HG02763 (cell line): Measurements from ENCODE around the gene NUP98.
A peak's percentile ranks its signal among the peaks of the same experiment; 100 is the strongest.

ENCODE experiments used
- ATAC-seq: cut with Tn5 transposase; IDR thresholded peaks from one replicate; pipeline ENCODE4 v1.9.1; 2021; ENCODE audit warnings: mild to moderate bottlenecking, moderate library complexity; ENCODE audit not compliant: unreplicated experiment

The NUP98 gene

GRCh38 chr11:3797329-3798090 is at the start of gene NUP98:
TSS of gene NUP98 (minus strand) at chr11:3797554. CDS start at chr11:3782117, 15,437 bp downstream.
- peak; percentile 90 for ATAC-seq

- no peak for ATAC-seq
Observed at GRCh38 chr11:3845670-3846069, 48.3 kb upstream of the NUP98 start.

GRCh38 chr11:3845246-3845645 is 47.9 kb upstream of the NUP98 start:
- no peak for ATAC-seq

GRCh38 chr11:3843326-3843725 is 46.0 kb upstream of the NUP98 start:
- no peak for ATAC-seq

- peak; percentile 53 for ATAC-seq
Observed at GRCh38 chr11:3841426-3842350, 44.3 kb upstream of the NUP98 start.

GRCh38 chr11:3840870-3841425 is 43.6 kb upstream of the NUP98 start, which contains the start of gene RHOG:
TSS of gene RHOG (minus strand) at chr11:3840959. CDS start at chr11:3828138, 12,821 bp downstream.
- ATAC-seq, result peak; percentile 48

- ATAC-seq, result no peak
Observed at GRCh38 chr11:3840004-3840869, 42.9 kb upstream of the NUP98 start.

GRCh38 chr11:3838504-3838903 is 41.1 kb upstream of the NUP98 start:
- no peak for ATAC-seq

GRCh38 chr11:3837793-3838192 is 40.4 kb upstream of the NUP98 start:
- no peak for ATAC-seq

GRCh38 chr11:3836903-3837302 is 39.5 kb upstream of the NUP98 start:
- ATAC-seq, result no peak

GRCh38 chr11:3835751-3836150 is 38.4 kb upstream of the NUP98 start:
- ATAC-seq, result no peak

GRCh38 chr11:3834664-3835461 is 37.5 kb upstream of the NUP98 start:
- ATAC-seq, result no peak

- ATAC-seq, result no peak
Observed at GRCh38 chr11:3834349-3834663, 37.0 kb upstream of the NUP98 start.

- ATAC-seq, result no peak
Observed at GRCh38 chr11:3833449-3833848, 36.1 kb upstream of the NUP98 start.

- no peak for ATAC-seq
Observed at GRCh38 chr11:3832816-3833215, 35.5 kb upstream of the NUP98 start.

GRCh38 chr11:3831378-3832239 is 34.3 kb upstream of the NUP98 start:
- no peak for ATAC-seq

GRCh38 chr11:3830730-3831129 is 33.4 kb upstream of the NUP98 start:
- no peak for ATAC-seq

GRCh38 chr11:3830088-3830487 is 32.7 kb upstream of the NUP98 start:
- no peak for ATAC-seq
